Esophagus muscularis mucosa (tissue), 4 donors: ENCODE results near the gene MBNL1. TPM values are rescaled to one million over a fixed set of nuclear protein-coding genes. Genes with fewer than 3 reads are reported as not detected.
"Not testable (repeated sequence)": the region's sequence is repeated elsewhere in the genome, so short reads cannot be mapped to it uniquely, and the experiment has no call there.

Experiments used
- DNase-seq: peaks from one replicate; pipeline ENCODE4 v3.0.0-alpha.2; 2017; ENCODE audit errors: extremely low spot score
- H3K27ac ChIP-seq, 4 donors: fragments of 200-600 bp; sonication (generic); replicated peaks in 1 of 4; 1 replicate in 3 of 4; 2 replicates in 1 of 4; pipeline ENCODE4 v1.5.1; 2016 to 2019; ENCODE audit warnings: mild to moderate bottlenecking in 1 of 4
- H3K27me3 ChIP-seq, 4 donors: fragments of 200-600 bp; sonication (generic); one replicate each; pipeline versions ENCODE4 v1.5.1 to v1.6.0; 2016 to 2019
- H3K36me3 ChIP-seq, 4 donors: fragments of 200-600 bp; sonication (generic); one replicate each; pipeline ENCODE4 v1.5.1; 2016 to 2019
- H3K4me1 ChIP-seq, 4 donors: fragments of 200-600 bp; sonication (generic); one replicate each; pipeline ENCODE4 v1.5.1; 2016 to 2019
- H3K4me3 ChIP-seq, 4 donors: fragments of 200-600 bp; sonication (generic); 1 replicate in 2 of 4; 2 replicates in 2 of 4; pipeline ENCODE4 v1.5.1; 2016 to 2019; ENCODE audit warnings: mild to moderate bottlenecking in 4 of 4, moderate library complexity in 1 of 4
- H3K9me3 ChIP-seq, 4 donors: fragments of 200-600 bp; sonication (generic); 1 replicate in 3 of 4; 2 replicates in 1 of 4; pipeline ENCODE4 v1.5.1; 2016 to 2019
- EP300 ChIP-seq: sonication (generic); formaldehyde crosslinking; IDR thresholded peaks from one replicate; pipeline ENCODE4 v1.6.1; 2017; ENCODE audit warnings: antibody characterized with exemption
- POLR2A ChIP-seq: fragments of 450-650 bp; IDR thresholded peaks from one replicate; pipeline ENCODE4 v1.6.1; 2017; ENCODE audit warnings: antibody characterized with exemption, moderate library complexity, mild to moderate bottlenecking, low read depth
- POLR2AphosphoS5 ChIP-seq, 2 donors: sonication (generic); formaldehyde crosslinking; IDR thresholded peaks; one replicate each; pipeline ENCODE4 v1.6.1; 2017; ENCODE audit warnings: antibody characterized with exemption in 2 of 2
- WGBS: methylation state at CpG from one replicate; pipeline ENCODE4 v1.1.5; 2018; 5-methylcytosine and 5-hydroxymethylcytosine counted together
- intact Hi-C: fragments of 100-400 bp; cut with DNase I; formaldehyde crosslinking; loops from one replicate; pipeline ENCODE4 v1.15.1; 2023
- total RNA-seq, 4 donors: library from RNA; depleted of rRNA; stranded (reverse); fragments of >200 nt; gene quantifications; one replicate each; pipeline versions ENCODE4 v1.1.0 to v1.2.1, GENCODE V29; 2016
- TF ChIP-seq, protein P1 (sequence below), 3 experiments: fragments of 200-600 bp in 2 of 3; fragments of 450-650 bp in 1 of 3; sonication (generic) in 2 of 3; IDR thresholded peaks; one replicate each; pipeline ENCODE4 v1.5.1; 2017 to 2019; ENCODE audit warnings: antibody characterized with exemption in 3 of 3, mild to moderate bottlenecking in 2 of 3, moderate library complexity in 1 of 3

Gene MBNL1
- total RNA-seq, 4 donors from 2014 or later, result 635 to 868 (median 720) TPM

DNA sequence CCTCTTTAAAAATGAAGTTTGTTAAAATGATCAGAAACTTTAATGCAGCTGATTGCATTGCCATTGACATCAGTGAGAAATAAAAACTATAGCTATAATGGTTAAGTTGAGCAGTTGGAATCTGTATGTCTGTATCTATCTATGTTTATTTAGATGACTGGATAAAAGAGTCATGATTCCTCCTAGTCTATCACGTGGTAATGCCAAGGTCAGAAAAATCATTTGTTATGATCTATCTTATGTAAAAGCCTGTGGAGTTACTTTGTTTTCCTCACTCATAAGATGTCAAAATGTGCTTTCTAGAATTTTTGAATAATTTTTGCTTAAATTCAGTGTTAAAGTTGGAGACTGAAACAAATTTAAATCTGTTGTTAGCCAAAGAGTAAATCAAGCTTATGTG, 63.3 kb downstream of the MBNL1 start:
- no peak overlapping the region for H3K4me3 ChIP-seq
- no peak for DNase-seq
- H3K27ac ChIP-seq, result peak overlapping the region; percentile 58 to 74 (median 74)
- 27% methylated on average over 1 of the region's 1 CpG for WGBS
- peaks cover 66 to 100% (median 83%) of the 10 kb centered on the region in 4 donors for H3K4me1 ChIP-seq
- TF ChIP-seq, protein P1, sequence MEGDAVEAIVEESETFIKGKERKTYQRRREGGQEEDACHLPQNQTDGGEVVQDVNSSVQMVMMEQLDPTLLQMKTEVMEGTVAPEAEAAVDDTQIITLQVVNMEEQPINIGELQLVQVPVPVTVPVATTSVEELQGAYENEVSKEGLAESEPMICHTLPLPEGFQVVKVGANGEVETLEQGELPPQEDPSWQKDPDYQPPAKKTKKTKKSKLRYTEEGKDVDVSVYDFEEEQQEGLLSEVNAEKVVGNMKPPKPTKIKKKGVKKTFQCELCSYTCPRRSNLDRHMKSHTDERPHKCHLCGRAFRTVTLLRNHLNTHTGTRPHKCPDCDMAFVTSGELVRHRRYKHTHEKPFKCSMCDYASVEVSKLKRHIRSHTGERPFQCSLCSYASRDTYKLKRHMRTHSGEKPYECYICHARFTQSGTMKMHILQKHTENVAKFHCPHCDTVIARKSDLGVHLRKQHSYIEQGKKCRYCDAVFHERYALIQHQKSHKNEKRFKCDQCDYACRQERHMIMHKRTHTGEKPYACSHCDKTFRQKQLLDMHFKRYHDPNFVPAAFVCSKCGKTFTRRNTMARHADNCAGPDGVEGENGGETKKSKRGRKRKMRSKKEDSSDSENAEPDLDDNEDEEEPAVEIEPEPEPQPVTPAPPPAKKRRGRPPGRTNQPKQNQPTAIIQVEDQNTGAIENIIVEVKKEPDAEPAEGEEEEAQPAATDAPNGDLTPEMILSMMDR (IDR thresholded peaks at IDR 0.05), result no peak
- TF ChIP-seq POLR2AphosphoS5 (IDR thresholded peaks at IDR 0.05) (no peak), POLR2A (no peak), EP300 (no peak)
- H3K27me3 ChIP-seq, result no peaks in the 10 kb centered on the region
- H3K9me3 ChIP-seq, result no peaks in the 10 kb centered on the region
- H3K36me3 ChIP-seq, result no peaks in the 10 kb centered on the region
- intact Hi-C loops, result no loop called here

DNA sequence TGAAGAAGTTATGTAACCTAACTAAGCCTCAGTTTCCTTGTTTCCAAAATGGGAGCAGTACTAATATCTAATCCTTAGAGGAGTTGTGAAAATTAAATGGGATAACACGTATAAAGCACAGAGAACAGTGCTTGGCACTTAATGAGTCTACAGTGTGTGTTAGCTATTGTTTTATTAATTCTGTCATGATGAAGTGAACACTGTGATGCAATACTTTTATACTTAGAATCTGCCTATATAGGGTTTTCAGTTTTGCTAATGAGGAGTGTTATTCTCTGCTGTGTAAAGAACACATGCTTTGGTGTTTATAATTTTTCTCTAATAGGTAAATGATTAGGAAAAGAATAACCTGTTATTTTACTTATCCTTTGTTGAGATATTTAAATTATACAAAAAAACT, 65.2 kb downstream of the MBNL1 start:
- no peaks in the 10 kb centered on the region for H3K9me3 ChIP-seq
- intact Hi-C loops, result no loop called here
- H3K36me3 ChIP-seq, result no peaks in the 10 kb centered on the region
- 56% methylated on average over 1 of the region's 1 CpG for WGBS
- H3K27ac ChIP-seq, result peak overlapping the region in 3 of 4 donors; percentile 74
- TF ChIP-seq, protein P1 (IDR thresholded peaks at IDR 0.05), result no peak
- TF ChIP-seq EP300, result no peak
- no peak for TF ChIP-seq POLR2AphosphoS5 (IDR thresholded peaks at IDR 0.05)
- TF ChIP-seq POLR2A, result no peak
- H3K27me3 ChIP-seq, result no peaks in the 10 kb centered on the region
- no peak for DNase-seq
- H3K4me1 ChIP-seq, result peaks cover 48 to 98% (median 77%) of the 10 kb centered on the region in 4 donors
- H3K4me3 ChIP-seq, result no peak overlapping the region

DNA sequence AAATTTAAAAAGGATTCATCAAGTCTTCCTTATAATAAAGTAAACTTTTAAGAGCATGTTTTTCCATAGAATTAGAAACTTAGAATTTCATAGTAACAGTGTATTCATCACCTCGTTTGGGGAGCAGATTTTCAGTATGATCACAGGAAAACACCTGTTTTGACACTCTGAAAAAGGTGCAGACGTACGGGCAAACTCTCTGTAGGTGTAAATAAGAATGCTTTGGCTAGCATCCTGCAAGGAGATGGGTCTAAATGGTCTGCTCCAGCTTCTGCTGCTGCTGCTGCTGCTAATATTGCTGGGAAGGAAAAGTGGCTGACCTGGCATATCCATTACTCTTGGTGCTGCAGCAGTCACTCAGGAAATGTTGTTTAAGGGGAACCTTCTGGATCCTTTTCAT, 66.0 kb downstream of the MBNL1 start:
- no peak overlapping the region for H3K4me3 ChIP-seq
- H3K27me3 ChIP-seq, result no peaks in the 10 kb centered on the region
- no peaks in the 10 kb centered on the region for H3K9me3 ChIP-seq
- DNase-seq, result no peak
- peaks cover 44 to 97% (median 75%) of the 10 kb centered on the region in 4 donors for H3K4me1 ChIP-seq
- WGBS, result 77% methylated on average over 3 of the region's 3 CpGs
- intact Hi-C loops, result no loop called here
- peaks cover 0 to 7% (median 0%) of the 10 kb centered on the region in 4 donors for H3K36me3 ChIP-seq
- no peak for TF ChIP-seq POLR2A
- no peak for TF ChIP-seq POLR2AphosphoS5 (IDR thresholded peaks at IDR 0.05)
- TF ChIP-seq, protein P1 (IDR thresholded peaks at IDR 0.05), result no peak
- no peak for TF ChIP-seq EP300
- peak overlapping the region; percentile 32 to 74 (median 54) for H3K27ac ChIP-seq

DNA sequence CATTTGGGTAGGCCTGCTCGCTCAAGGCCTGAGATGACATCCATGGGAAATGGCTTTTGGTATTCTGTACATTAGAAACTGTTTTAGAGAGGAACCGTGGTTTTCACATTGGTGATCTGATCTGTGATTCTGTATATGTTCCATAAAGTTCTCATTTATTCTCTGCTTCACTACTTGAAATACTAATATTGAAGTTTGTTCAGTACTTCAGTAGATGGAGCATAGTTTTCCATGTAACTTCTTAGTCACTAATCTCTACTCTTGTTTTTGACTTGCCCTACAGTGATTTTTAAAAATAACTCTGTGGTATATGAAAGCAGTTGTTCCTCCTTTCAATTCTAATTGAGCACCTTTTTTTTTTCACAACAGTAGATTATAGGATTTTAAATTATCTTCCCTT, 66.5 kb downstream of the MBNL1 start:
- Histone ChIP-seq H3K36me3 (peaks cover 0 to 8% (median 0%) of the 10 kb centered on the region in 4 donors), H3K9me3 (no peaks in the 10 kb centered on the region), H3K27ac (peak overlapping the region; percentile 6 to 74 (median 54)), H3K27me3 (no peaks in the 10 kb centered on the region), H3K4me3 (no peak overlapping the region), H3K4me1 (peaks cover 45 to 97% (median 74%) of the 10 kb centered on the region in 4 donors)
- intact Hi-C loops, result no loop called here
- no peak for DNase-seq
- 96% methylated on average over 2 of the region's 2 CpGs for WGBS
- TF ChIP-seq, protein P1 (IDR thresholded peaks at IDR 0.05), result no peak
- TF ChIP-seq POLR2A, result no peak
- TF ChIP-seq POLR2AphosphoS5 (IDR thresholded peaks at IDR 0.05), result no peak
- TF ChIP-seq EP300, result no peak

DNA sequence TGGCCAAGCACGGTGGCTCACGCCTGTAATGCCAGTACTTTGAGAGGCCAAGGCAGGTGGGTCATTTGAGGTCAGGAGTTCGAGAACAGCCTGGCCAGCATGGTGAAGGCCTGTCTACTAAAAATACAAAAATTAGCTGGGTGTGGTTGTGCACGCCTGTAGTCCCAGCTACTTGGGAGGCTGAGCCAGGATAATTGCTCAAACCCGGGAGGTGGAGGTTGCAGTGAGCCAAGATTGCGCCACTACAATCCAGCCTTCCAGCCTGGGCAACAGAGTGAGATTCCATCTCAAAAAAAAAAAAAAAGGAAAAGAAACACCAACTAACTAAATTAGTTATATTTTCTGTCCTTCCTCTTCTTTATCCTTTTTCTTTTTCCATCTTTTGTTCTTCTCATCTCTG, 68.6 kb downstream of the MBNL1 start:
- TF ChIP-seq POLR2AphosphoS5 (IDR thresholded peaks at IDR 0.05), result peak in 1 of 2 donors; percentile 42
- H3K27me3 ChIP-seq, DNase-seq, H3K4me3 ChIP-seq, H3K9me3 ChIP-seq, intact Hi-C loops: not testable (repeated sequence)
- WGBS, result 80% methylated on average over 6 of the region's 6 CpGs
- peaks cover 0 to 11% (median 4%) of the 10 kb centered on the region in 4 donors for H3K36me3 ChIP-seq
- peak overlapping the region in 2 of 4 donors; percentile 5 to 19 for H3K27ac ChIP-seq
- peaks cover 33 to 96% (median 73%) of the 10 kb centered on the region in 4 donors for H3K4me1 ChIP-seq
